ENCODE measurements around the gene SPAG16.

The SPAG16 gene

GRCh38 chr2:214315324-214315723, 1031.1 kb downstream of the SPAG16 start:
- TF ChIP-seq, protein P1, sequence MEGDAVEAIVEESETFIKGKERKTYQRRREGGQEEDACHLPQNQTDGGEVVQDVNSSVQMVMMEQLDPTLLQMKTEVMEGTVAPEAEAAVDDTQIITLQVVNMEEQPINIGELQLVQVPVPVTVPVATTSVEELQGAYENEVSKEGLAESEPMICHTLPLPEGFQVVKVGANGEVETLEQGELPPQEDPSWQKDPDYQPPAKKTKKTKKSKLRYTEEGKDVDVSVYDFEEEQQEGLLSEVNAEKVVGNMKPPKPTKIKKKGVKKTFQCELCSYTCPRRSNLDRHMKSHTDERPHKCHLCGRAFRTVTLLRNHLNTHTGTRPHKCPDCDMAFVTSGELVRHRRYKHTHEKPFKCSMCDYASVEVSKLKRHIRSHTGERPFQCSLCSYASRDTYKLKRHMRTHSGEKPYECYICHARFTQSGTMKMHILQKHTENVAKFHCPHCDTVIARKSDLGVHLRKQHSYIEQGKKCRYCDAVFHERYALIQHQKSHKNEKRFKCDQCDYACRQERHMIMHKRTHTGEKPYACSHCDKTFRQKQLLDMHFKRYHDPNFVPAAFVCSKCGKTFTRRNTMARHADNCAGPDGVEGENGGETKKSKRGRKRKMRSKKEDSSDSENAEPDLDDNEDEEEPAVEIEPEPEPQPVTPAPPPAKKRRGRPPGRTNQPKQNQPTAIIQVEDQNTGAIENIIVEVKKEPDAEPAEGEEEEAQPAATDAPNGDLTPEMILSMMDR (conservative IDR thresholded peaks at IDR 0.05; ENCODE audit: control insufficient read depth, insufficient read depth, low read depth, low read length) = no peak
- no peak overlapping the region for H3K4me3 ChIP-seq (ENCODE audit: control insufficient read depth, low read depth, low read length)

DNA sequence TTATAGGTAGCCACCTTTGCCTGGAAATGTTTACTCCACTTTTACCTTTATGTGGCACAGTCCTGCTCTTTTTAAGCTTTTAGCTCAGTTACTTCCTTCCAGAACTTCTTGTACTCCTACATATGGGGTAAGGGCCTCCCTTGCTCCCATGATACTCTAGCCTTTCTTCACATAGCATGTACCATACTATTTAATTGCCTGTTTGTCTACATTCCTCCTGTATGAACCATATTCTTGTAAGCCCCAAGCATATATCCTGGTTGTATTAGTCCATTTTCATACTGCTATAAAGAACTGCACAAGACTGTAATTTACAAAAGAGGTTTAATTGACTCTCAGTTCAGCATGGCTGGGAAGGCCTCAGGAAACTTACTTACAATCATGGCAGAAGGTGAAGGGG, 1035.9 kb downstream of the SPAG16 start:
- DNase-seq (ENCODE audit: low read depth) = no peak
- H3K4me3 ChIP-seq (ENCODE audit: control insufficient read depth, low read depth, low read length) = no peak overlapping the region
- TF ChIP-seq, protein P1 (conservative IDR thresholded peaks at IDR 0.05; ENCODE audit: control insufficient read depth, insufficient read depth, low read depth, low read length) = no peak

More at GRCh38 chr2:214315324-214315723, 1031.1 kb downstream of the SPAG16 start:
- DNase-seq (ENCODE audit: low read depth) = no peak

- TF ChIP-seq, protein P1 (conservative IDR thresholded peaks at IDR 0.05; ENCODE audit: control insufficient read depth, insufficient read depth, low read depth, low read length) = no peak
- H3K4me3 ChIP-seq (ENCODE audit: control insufficient read depth, low read depth, low read length) = no peak overlapping the region
- peak; percentile 36 for DNase-seq (ENCODE audit: low read depth)
Observed at GRCh38 chr2:214322662-214323061, 1038.4 kb downstream of the SPAG16 start.

GRCh38 chr2:214325404-214325803, 1041.1 kb downstream of the SPAG16 start:
- TF ChIP-seq, protein P1 (conservative IDR thresholded peaks at IDR 0.05; ENCODE audit: control insufficient read depth, insufficient read depth, low read depth, low read length) = no peak
- no peak for DNase-seq (ENCODE audit: low read depth)
- no peak overlapping the region for H3K4me3 ChIP-seq (ENCODE audit: control insufficient read depth, low read depth, low read length)

DNA sequence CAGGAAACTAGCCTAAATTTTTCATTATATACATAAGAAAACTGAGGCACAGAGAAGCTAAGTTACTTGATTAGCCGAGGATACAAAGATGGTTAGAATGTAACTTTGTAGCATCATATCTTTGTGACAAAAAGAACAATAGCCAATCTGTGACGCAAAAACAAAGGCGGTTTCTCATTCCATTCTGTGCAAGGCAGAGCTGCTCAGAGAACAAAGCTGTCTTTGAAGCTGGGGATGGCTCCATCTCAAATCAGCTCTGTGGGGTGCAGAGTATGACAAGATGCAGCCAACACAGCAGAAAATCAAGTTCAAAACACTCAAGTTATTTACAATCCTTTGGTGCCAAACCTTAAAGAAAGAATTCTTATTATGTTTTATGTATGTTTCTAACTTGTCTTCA, 1044.7 kb downstream of the SPAG16 start:
- no peak overlapping the region for H3K4me3 ChIP-seq (ENCODE audit: control insufficient read depth, low read depth, low read length)
- DNase-seq (ENCODE audit: low read depth) = no peak
- TF ChIP-seq, protein P1 (conservative IDR thresholded peaks at IDR 0.05; ENCODE audit: control insufficient read depth, insufficient read depth, low read depth, low read length) = no peak

DNA sequence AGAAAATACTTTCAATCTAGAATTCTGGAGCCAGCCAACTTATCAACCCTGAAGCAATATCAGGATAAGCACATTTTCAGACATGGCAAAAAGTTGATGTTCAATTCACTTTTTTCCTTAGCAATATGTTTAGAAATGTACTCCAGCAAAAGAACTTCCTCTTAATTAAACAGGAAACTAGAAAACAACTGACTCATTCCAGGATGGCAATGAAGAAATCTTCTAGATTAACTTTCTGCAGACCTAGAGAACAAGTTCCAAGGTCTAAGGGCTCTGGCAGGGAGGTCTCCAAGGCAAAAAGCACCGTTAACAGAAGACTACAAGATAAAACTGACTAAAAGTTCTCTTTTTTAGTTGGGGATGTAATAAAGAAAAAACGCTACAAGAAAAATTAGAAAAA, 1057.4 kb downstream of the SPAG16 start:
- H3K4me3 ChIP-seq (ENCODE audit: control insufficient read depth, low read depth, low read length) = no peak overlapping the region
- TF ChIP-seq, protein P1 (conservative IDR thresholded peaks at IDR 0.05; ENCODE audit: control insufficient read depth, insufficient read depth, low read depth, low read length) = no peak
- no peak for DNase-seq (ENCODE audit: low read depth)

GRCh38 chr2:214358506-214358905, 1074.2 kb downstream of the SPAG16 start:
- no peak overlapping the region for H3K4me3 ChIP-seq (ENCODE audit: control insufficient read depth, low read depth, low read length)
- DNase-seq (ENCODE audit: low read depth) = no peak
- TF ChIP-seq, protein P1 (conservative IDR thresholded peaks at IDR 0.05; ENCODE audit: control insufficient read depth, insufficient read depth, low read depth, low read length) = no peak
